Tibial nerve (tissue), 3 donors: ENCODE data around the gene BACH2.

ENCODE experiments used
- CTCF ChIP-seq, 5 experiments: fragments of 200-600 bp in 3 of 5; fragments of 450-650 bp in 2 of 5; sonication (generic) in 3 of 5; IDR thresholded peaks; one replicate each; pipeline ENCODE4 v1.5.1; 2016 to 2019; ENCODE audit warnings: antibody characterized with exemption in 5 of 5, mild to moderate bottlenecking in 3 of 5, moderate library complexity in 2 of 5
- POLR2A ChIP-seq, 2 donors: fragments of 450-650 bp; IDR thresholded peaks; one replicate each; pipeline ENCODE4 v1.6.1; 2017; ENCODE audit warnings: antibody characterized with exemption in 2 of 2, mild to moderate bottlenecking in 2 of 2, moderate library complexity in 2 of 2

- no peak for TF ChIP-seq CTCF (IDR thresholded peaks at IDR 0.05)
- TF ChIP-seq POLR2A (IDR thresholded peaks at IDR 0.05): no peak
These were observed 355.4 kb downstream of the BACH2 start for GRCh38 chr6:89941031-89941762.
